ENCODE measurements around the gene CCL4L2. TPM values are rescaled to one million over a fixed set of nuclear protein-coding genes. Genes with fewer than 3 reads are reported as not detected.
"Not testable (repeated sequence)": the region's sequence is repeated elsewhere in the genome, so short reads cannot be mapped to it uniquely, and the experiment has no call there.

CCL4L2 gene
- total and polyA plus RNA-seq, 8 donors = 0.16 to 0.90 (median 0.76) TPM; not detected in 5

GRCh38 chr17:36193216-36193775 is 17.6 kb upstream of the CCL4L2 start:
- H3K27me3 ChIP-seq = no peaks in the 10 kb centered on the region
- no peaks in the 10 kb centered on the region for H3K4me1 ChIP-seq
- WGBS, 2 donors = 13 to 17% methylated on average over 1 of the region's 1 CpG
- intact Hi-C loops (cut with DNase I) = no loop called here
- no peak overlapping the region for H3K4me3 ChIP-seq
- H3K27ac ChIP-seq = no peak overlapping the region
- TF ChIP-seq CTCF (IDR thresholded peaks at IDR 0.05) = no peak
- no peaks in the 10 kb centered on the region for H3K36me3 ChIP-seq
- DNase-seq (no peak), FAIRE-seq (no peak), ATAC-seq (no peak)
- H3K9me3 ChIP-seq = no peaks in the 10 kb centered on the region

GRCh38 chr17:36194147-36194831 is 16.6 kb upstream of the CCL4L2 start:
- H3K27ac ChIP-seq; H3K9me3 ChIP-seq; intact Hi-C loops (cut with DNase I); FAIRE-seq; H3K4me3 ChIP-seq; H3K27me3 ChIP-seq; ATAC-seq; H3K36me3 ChIP-seq; DNase-seq; H3K4me1 ChIP-seq: not testable (repeated sequence)
- WGBS, 2 donors = 83 to 92% methylated on average over 5 of the region's 8 CpGs

GRCh38 chr17:36194832-36195433 is 15.9 kb upstream of the CCL4L2 start:
- H3K27me3 ChIP-seq; H3K36me3 ChIP-seq; intact Hi-C loops (cut with DNase I); ATAC-seq; DNase-seq; H3K4me1 ChIP-seq; H3K4me3 ChIP-seq; H3K27ac ChIP-seq; H3K9me3 ChIP-seq; FAIRE-seq: not testable (repeated sequence)
- 70 to 74% methylated on average over 10 of the region's 10 CpGs for WGBS, 2 donors

GRCh38 chr17:36195434-36196130 is 15.3 kb upstream of the CCL4L2 start:
- no peaks in the 10 kb centered on the region for H3K36me3 ChIP-seq
- TF ChIP-seq CTCF (IDR thresholded peaks at IDR 0.05) = no peak
- DNase-seq (no peak), FAIRE-seq (no peak), ATAC-seq (no peak)
- WGBS, 2 donors = 75 to 83% methylated on average over 10 of the region's 10 CpGs
- H3K27ac ChIP-seq = no peak overlapping the region
- H3K9me3 ChIP-seq = no peaks in the 10 kb centered on the region
- no peaks in the 10 kb centered on the region for H3K27me3 ChIP-seq
- intact Hi-C loops (cut with DNase I) = no loop called here
- no peaks in the 10 kb centered on the region for H3K4me1 ChIP-seq
- H3K4me3 ChIP-seq = no peak overlapping the region

GRCh38 chr17:36196131-36196486 is 14.8 kb upstream of the CCL4L2 start:
- H3K27me3 ChIP-seq = no peaks in the 10 kb centered on the region
- intact Hi-C loops (cut with DNase I) = no loop called here
- TF ChIP-seq CTCF (IDR thresholded peaks at IDR 0.05) = no peak
- no peak for FAIRE-seq
- no peaks in the 10 kb centered on the region for H3K4me1 ChIP-seq
- no peaks in the 10 kb centered on the region for H3K9me3 ChIP-seq
- DNase-seq = no peak
- H3K4me3 ChIP-seq = no peak overlapping the region
- no peak overlapping the region for H3K27ac ChIP-seq
- no peaks in the 10 kb centered on the region for H3K36me3 ChIP-seq
- ATAC-seq = no peak
- 50 to 56% methylated on average over 3 of the region's 3 CpGs for WGBS, 2 donors
